Gastroesophageal sphincter (tissue), 3 donors: Measurements from ENCODE around the gene RTL9.

Source experiments
- POLR2A ChIP-seq, 2 donors: fragments of 450-650 bp; IDR thresholded peaks; one replicate each; pipeline ENCODE4 v1.6.1; 2017; ENCODE audit warnings: antibody characterized with exemption in 2 of 2, mild to moderate bottlenecking in 2 of 2, moderate library complexity in 1 of 2
- TF ChIP-seq, protein P1 (sequence below), 4 experiments: fragments of 200-600 bp in 2 of 4; fragments of 450-650 bp in 2 of 4; sonication (generic) in 1 of 4; IDR thresholded peaks; one replicate each; pipeline ENCODE4 v1.5.1; 2017 to 2019; ENCODE audit warnings: antibody characterized with exemption in 4 of 4, mild to moderate bottlenecking in 2 of 4, moderate library complexity in 2 of 4

DNA sequence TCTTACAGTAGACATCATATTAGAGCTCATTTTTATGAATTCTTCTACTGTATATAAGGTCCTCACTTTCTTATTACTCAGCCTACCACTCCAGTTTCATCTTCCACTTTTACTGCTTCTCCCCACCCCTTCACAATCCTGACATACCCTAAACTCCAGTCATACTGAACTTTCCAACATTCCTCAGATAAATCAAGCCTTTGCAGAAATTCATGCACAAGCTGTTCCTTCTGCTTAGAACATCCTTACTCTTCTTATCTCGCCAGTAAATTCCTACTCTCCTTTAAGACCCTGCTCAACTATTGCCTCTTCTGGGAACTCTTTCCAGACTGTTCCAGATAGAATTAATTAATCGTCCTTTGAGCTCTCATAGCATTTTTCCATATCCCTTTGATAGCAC, 24.8 kb downstream of the RTL9 start:
- TF ChIP-seq POLR2A (IDR thresholded peaks at IDR 0.05), result no peak
- TF ChIP-seq, protein P1, sequence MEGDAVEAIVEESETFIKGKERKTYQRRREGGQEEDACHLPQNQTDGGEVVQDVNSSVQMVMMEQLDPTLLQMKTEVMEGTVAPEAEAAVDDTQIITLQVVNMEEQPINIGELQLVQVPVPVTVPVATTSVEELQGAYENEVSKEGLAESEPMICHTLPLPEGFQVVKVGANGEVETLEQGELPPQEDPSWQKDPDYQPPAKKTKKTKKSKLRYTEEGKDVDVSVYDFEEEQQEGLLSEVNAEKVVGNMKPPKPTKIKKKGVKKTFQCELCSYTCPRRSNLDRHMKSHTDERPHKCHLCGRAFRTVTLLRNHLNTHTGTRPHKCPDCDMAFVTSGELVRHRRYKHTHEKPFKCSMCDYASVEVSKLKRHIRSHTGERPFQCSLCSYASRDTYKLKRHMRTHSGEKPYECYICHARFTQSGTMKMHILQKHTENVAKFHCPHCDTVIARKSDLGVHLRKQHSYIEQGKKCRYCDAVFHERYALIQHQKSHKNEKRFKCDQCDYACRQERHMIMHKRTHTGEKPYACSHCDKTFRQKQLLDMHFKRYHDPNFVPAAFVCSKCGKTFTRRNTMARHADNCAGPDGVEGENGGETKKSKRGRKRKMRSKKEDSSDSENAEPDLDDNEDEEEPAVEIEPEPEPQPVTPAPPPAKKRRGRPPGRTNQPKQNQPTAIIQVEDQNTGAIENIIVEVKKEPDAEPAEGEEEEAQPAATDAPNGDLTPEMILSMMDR (IDR thresholded peaks at IDR 0.05), result no peak
